Calu3 (cell line): ENCODE results near the gene CBFA2T2. TPM values are rescaled to one million over a fixed set of nuclear protein-coding genes. Genes with fewer than 3 reads are reported as not detected.
"Not testable (repeated sequence)": the region's sequence is repeated elsewhere in the genome, so short reads cannot be mapped to it uniquely, and the experiment has no call there.

Source experiments
- BruUV-seq: library from RNA; stranded (reverse); fragments of 400-500 nt; replicated peaks from 2 replicates; lab custom pipeline; 2021; lab: Mats Ljungman, UMichigan
- CTCF ChIA-PET: fragments of 300-600 bp; sonication (Branson Sonifier 250); formaldehyde crosslinking; loops from one replicate; lab custom pipeline; 2022; ENCODE audit warnings: antibody characterized with exemption; lab: Charles Lee
- DNase-seq: peaks from one replicate; pipeline ENCODE4 v3.0.0; 2022
- H3K27ac Mint-ChIP-seq: one replicate; pipeline ENCODE4 v1.8.0; 2022; ENCODE audit warnings: mixed read lengths; ENCODE audit not compliant: unreplicated experiment
- H3K27me3 Mint-ChIP-seq: one replicate; pipeline ENCODE4 v1.8.0; 2022; ENCODE audit warnings: mixed read lengths; ENCODE audit not compliant: unreplicated experiment
- H3K36me3 Mint-ChIP-seq: one replicate; pipeline ENCODE4 v1.8.0; 2022; ENCODE audit warnings: mild to moderate bottlenecking, moderate library complexity, mixed read lengths; ENCODE audit not compliant: insufficient read depth, unreplicated experiment
- H3K4me1 Mint-ChIP-seq: one replicate; pipeline ENCODE4 v1.8.0; 2022; ENCODE audit warnings: mild to moderate bottlenecking, low read depth, mixed read lengths; ENCODE audit not compliant: unreplicated experiment
- H3K4me3 Mint-ChIP-seq: one replicate; pipeline ENCODE4 v1.8.0; 2022; ENCODE audit warnings: mild to moderate bottlenecking, low read depth, moderate library complexity, mixed read lengths; ENCODE audit not compliant: unreplicated experiment
- H3K9me3 Mint-ChIP-seq: one replicate; pipeline ENCODE4 v1.8.0; 2022; ENCODE audit warnings: low read depth, mixed read lengths; ENCODE audit not compliant: unreplicated experiment
- CTCF ChIP-seq: fragments of 200-600 bp; IDR thresholded peaks from one replicate; pipeline ENCODE4 v1.8.0; 2022; ENCODE audit warnings: antibody characterized with exemption; ENCODE audit not compliant: unreplicated experiment
- intact Hi-C: fragments of 100-400 bp; cut with micrococcal nuclease; formaldehyde crosslinking; loops from one replicate; pipeline ENCODE4 v1.10.0; 2022; ENCODE audit not compliant: unreplicated experiment
- total RNA-seq: library from RNA; stranded (reverse); gene quantifications from 2 replicates; pipeline ENCODE4 v1.2.3, GENCODE V29; 2022

The CBFA2T2 gene
- total RNA-seq, 1 experiment from 2014 or later = 20.5 TPM

GRCh38 chr20:33450867-33451266 lies 39.0 kb upstream of the CBFA2T2 start:
- H3K4me1 Mint-ChIP-seq = no peaks in the 10 kb centered on the region
- no peaks in the 10 kb centered on the region for H3K27me3 Mint-ChIP-seq
- H3K27ac Mint-ChIP-seq = no peak overlapping the region
- BruUV-seq = no TSS peak
- no peak for TF ChIP-seq CTCF
- no peaks in the 10 kb centered on the region for H3K9me3 Mint-ChIP-seq
- no peak overlapping the region for H3K4me3 Mint-ChIP-seq
- CTCF ChIA-PET = interaction anchor here (0.7 kb wide), 1 partner anchor 213 kb away, joined by 3 read pairs; no protein-coding TSS in a partner anchor
- H3K36me3 Mint-ChIP-seq = no peaks in the 10 kb centered on the region
- DNase-seq = peak; percentile 75
- intact Hi-C loops = no loop called here

GRCh38 chr20:33456916-33457642 lies 32.8 kb upstream of the CBFA2T2 start:
- TF ChIP-seq CTCF = peak; percentile 99
- H3K27me3 Mint-ChIP-seq, H3K4me3 Mint-ChIP-seq, H3K9me3 Mint-ChIP-seq, H3K36me3 Mint-ChIP-seq, BruUV-seq, H3K27ac Mint-ChIP-seq, H3K4me1 Mint-ChIP-seq: not testable (repeated sequence)
- CTCF ChIA-PET = interaction anchor here (0.6 to 2.6 kb wide), 11 partner anchors 32 to 448 kb away, joined by 3 to 17 read pairs (median 5); partner anchors contain the start of genes ACTL10 and CBFA2T2
- peak; percentile 96 for DNase-seq
- intact Hi-C loops = loop anchor here (1.0 to 5.0 kb wide), 2 partner anchors 195 to 211 kb away; no protein-coding TSS in a partner anchor

GRCh38 chr20:33459599-33459998 lies 30.3 kb upstream of the CBFA2T2 start:
- CTCF ChIA-PET = no interaction called here
- intact Hi-C loops = loop anchor here (5.0 kb wide), 1 partner anchor 193 kb away; no protein-coding TSS in a partner anchor
- BruUV-seq = no TSS peak
- Mint-ChIP-seq H3K27me3 (no peaks in the 10 kb centered on the region), H3K27ac (no peak overlapping the region), H3K9me3 (no peaks in the 10 kb centered on the region), H3K4me1 (no peaks in the 10 kb centered on the region), H3K4me3 (no peak overlapping the region), H3K36me3 (no peaks in the 10 kb centered on the region)
- TF ChIP-seq CTCF = no peak
- no peak for DNase-seq

GRCh38 chr20:33460711-33461110 lies 29.2 kb upstream of the CBFA2T2 start:
- CTCF ChIA-PET = interaction anchor here (0.6 to 1.1 kb wide), 3 partner anchors 40 to 207 kb away, joined by 3 to 4 read pairs (median 3); no protein-coding TSS in a partner anchor
- BruUV-seq = no TSS peak
- Mint-ChIP-seq H3K27ac (no peak overlapping the region), H3K4me3 (no peak overlapping the region), H3K4me1 (peaks cover 8% of the 10 kb centered on the region), H3K9me3 (no peaks in the 10 kb centered on the region), H3K27me3 (no peaks in the 10 kb centered on the region), H3K36me3 (no peaks in the 10 kb centered on the region)
- no peak for TF ChIP-seq CTCF
- intact Hi-C loops = no loop called here
- no peak for DNase-seq
